Hepatocyte (in vitro differentiated cells): Measurements from ENCODE around the gene MACROD2.

Experiments used
- EZH2phosphoT487 ChIP-seq: fragments of 200-600 bp; sonication (generic); IDR thresholded peaks from one replicate; pipeline ENCODE4 v1.6.1; 2018; ENCODE audit warnings: antibody characterized with exemption, mild to moderate bottlenecking, low read depth, moderate library complexity; ENCODE audit not compliant: unreplicated experiment, severe bottlenecking
- TF ChIP-seq, protein P1 (sequence below): fragments of 200-600 bp; sonication (generic); IDR thresholded peaks from 2 replicates; pipeline ENCODE4 v1.5.1; 2016; ENCODE audit warnings: antibody characterized with exemption, mild to moderate bottlenecking; ENCODE audit not compliant: poor library complexity

- TF ChIP-seq, protein P1, sequence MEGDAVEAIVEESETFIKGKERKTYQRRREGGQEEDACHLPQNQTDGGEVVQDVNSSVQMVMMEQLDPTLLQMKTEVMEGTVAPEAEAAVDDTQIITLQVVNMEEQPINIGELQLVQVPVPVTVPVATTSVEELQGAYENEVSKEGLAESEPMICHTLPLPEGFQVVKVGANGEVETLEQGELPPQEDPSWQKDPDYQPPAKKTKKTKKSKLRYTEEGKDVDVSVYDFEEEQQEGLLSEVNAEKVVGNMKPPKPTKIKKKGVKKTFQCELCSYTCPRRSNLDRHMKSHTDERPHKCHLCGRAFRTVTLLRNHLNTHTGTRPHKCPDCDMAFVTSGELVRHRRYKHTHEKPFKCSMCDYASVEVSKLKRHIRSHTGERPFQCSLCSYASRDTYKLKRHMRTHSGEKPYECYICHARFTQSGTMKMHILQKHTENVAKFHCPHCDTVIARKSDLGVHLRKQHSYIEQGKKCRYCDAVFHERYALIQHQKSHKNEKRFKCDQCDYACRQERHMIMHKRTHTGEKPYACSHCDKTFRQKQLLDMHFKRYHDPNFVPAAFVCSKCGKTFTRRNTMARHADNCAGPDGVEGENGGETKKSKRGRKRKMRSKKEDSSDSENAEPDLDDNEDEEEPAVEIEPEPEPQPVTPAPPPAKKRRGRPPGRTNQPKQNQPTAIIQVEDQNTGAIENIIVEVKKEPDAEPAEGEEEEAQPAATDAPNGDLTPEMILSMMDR: no peak
- no peak for TF ChIP-seq EZH2phosphoT487
Measured at GRCh38 chr20:14260367-14260766, 265.1 kb downstream of the MACROD2 start.
